ENCODE results near the gene MRPL14.
A peak's percentile ranks its signal among the peaks of the same experiment; 100 is the strongest.

DNA sequence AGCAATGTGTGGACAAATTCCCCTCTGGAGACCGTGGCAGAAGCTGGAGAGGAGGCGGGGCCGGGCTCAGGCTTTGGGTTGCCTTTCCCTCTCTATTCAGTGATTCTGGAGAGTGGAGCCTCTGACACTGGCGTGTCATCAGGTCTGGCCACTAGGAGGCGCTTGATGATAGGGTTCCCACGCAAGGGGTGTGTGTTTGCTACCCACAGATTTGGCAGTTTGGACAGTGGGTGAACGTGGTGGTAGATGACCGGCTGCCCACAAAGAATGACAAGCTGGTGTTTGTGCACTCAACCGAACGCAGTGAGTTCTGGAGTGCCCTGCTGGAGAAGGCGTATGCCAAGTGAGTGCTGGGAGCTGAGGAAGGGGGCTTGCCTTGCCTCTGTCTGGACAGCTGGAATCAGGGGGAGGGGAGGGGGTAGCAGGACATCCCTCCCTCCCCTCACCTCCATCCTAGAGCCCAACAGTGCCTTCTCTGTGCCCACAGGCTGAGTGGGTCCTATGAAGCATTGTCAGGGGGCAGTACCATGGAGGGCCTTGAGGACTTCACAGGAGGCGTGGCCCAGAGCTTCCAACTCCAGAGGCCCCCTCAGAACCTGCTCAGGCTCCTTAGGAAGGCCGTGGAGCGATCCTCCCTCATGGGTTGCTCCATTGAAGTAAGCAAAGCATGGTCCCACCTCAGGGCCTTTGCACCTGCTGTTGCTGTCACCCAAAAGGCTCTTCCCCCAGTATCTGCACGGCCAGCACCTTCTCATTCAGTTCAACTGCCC lies 45.7 kb upstream of the MRPL14 start:
- TF ChIP-seq, protein P1, sequence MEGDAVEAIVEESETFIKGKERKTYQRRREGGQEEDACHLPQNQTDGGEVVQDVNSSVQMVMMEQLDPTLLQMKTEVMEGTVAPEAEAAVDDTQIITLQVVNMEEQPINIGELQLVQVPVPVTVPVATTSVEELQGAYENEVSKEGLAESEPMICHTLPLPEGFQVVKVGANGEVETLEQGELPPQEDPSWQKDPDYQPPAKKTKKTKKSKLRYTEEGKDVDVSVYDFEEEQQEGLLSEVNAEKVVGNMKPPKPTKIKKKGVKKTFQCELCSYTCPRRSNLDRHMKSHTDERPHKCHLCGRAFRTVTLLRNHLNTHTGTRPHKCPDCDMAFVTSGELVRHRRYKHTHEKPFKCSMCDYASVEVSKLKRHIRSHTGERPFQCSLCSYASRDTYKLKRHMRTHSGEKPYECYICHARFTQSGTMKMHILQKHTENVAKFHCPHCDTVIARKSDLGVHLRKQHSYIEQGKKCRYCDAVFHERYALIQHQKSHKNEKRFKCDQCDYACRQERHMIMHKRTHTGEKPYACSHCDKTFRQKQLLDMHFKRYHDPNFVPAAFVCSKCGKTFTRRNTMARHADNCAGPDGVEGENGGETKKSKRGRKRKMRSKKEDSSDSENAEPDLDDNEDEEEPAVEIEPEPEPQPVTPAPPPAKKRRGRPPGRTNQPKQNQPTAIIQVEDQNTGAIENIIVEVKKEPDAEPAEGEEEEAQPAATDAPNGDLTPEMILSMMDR (IDR thresholded peaks at IDR 0.05; ENCODE audit: low read length) = peak; percentile 91
- no peak for TF ChIP-seq EZH2 (optimal IDR thresholded peaks at IDR 0.05; ENCODE audit: low read depth, low read length)

Measured in MM.1S (cell line).